GM12874 (cell line): ENCODE data around the gene RMC1.

Source experiments
- CTCF ChIP-seq: IDR thresholded peaks from 2 replicates; pipeline ENCODE4 v1.5.1; 2011; ENCODE audit warnings: low read depth, mild to moderate bottlenecking, control low read depth, low read length, moderate library complexity; ENCODE audit not compliant: insufficient read depth

The RMC1 gene

GRCh38 chr18:23529604-23530003 lies 26.3 kb downstream of the RMC1 start:
- no peak for TF ChIP-seq CTCF

DNA sequence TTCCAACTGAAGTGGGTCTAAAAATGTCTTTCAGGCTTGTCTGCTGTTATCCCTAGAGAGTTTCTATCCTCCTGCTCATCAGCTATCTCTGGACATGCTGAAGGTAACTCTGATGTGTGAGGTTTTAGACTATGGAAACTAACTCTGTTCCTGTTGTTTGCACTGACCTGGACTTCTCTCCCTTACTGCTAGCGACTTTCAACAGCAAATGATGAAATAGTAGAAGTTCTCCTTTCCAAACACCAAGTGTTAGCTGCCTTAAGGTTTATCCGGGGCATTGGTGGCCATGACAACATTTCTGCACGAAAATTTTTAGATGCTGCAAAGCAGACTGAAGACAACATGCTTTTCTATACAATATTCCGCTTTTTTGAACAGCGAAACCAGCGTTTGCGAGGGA lies 26.9 kb downstream of the RMC1 start:
- TF ChIP-seq CTCF, result no peak

- no peak for TF ChIP-seq CTCF
These were observed 28.6 kb downstream of the RMC1 start for GRCh38 chr18:23531912-23532311.

DNA sequence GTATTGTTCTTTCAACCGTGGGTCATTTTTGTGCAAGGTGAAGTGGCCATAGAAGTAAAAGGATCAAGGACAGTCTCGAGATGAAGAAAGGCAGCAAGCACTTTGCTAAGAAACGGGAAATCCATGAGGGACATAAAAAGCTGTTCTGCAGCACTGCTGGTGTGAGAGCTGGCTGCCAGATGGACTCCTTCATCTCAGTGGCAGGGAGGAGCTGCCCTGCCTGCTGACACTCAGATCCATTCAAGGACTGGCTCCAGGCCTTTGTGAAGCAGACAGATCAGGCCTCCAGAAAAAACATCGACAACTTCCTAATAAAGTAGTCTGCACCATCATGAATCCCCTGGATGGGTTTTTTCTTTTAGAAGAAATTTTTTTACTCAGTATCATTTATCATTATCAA lies 29.5 kb downstream of the RMC1 start:
- TF ChIP-seq CTCF, result no peak

DNA sequence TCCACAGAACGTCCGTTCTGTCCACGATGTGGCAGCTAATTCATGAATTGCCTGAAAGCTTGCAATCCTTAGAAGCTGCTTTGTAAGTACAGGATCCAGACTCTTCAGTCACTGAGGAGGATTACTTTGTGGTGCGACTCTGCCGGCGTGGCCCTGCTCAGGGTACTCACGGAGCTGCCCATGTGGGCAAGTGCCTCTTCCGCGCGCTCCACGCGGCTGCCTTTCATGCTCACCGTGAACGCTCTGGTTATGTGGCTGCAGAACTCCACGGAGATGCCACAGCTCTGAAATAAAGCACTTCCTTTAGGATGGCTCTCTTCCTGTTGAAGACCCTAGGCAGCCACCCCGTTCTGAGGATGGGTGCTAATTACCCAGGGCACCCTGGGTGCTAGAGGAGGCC lies 31.0 kb downstream of the RMC1 start:
- TF ChIP-seq CTCF, result no peak

DNA sequence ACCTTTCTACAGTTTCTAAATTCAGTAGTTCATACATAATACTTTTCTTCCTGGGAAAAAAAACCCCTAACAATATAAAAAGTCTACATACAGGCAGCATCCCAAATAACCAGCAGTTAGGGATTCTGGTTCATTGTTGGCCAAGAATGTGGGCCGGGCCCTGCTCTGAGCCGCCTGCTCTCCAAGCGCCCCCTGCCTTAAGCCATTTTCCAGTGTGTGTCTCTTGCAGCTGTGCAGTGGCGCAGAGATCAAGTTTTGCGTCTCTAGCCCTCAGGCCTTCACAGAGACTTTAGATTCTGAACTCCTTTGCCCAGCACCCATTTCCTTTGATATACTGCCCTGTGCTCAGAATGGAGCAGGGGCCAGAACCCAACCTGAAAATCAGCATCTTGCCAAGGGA lies 32.9 kb downstream of the RMC1 start:
- no peak for TF ChIP-seq CTCF

- TF ChIP-seq CTCF, result no peak
These were observed 34.0 kb downstream of the RMC1 start for GRCh38 chr18:23537274-23537673.

DNA sequence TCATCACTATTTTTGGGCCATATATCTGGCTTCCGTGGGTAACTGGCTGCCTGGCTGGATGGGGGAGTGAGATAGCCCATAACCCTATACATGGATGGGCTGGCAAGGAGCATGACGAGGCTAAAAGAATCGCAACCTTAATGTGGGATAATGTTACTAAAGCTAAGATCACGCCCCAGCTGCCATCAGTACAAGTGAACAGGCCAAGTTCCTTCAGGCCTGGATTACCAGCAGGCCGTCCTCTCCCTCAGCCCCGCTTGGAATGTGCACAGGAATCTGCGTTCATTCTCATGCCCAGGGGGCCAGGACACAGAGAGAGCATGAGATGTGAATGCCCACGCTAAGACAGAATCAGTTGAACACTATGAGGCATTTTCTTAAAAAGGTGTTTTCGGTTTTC lies 34.7 kb downstream of the RMC1 start:
- no peak for TF ChIP-seq CTCF
